NB4 (cell line): Measurements from ENCODE around the gene PKDCC.

Experiments
- DNase-seq: peaks from one replicate; pipeline ENCODE4 v3.0.0; 2010; ENCODE audit warnings: low read depth
- H3K4me3 ChIP-seq: one replicate; pipeline ENCODE4 v1.5.1; 2011; ENCODE audit warnings: mild to moderate bottlenecking, low read depth, low read length, moderate library complexity
- CTCF ChIP-seq: IDR thresholded peaks from one replicate; pipeline ENCODE4 v1.5.1; 2012; ENCODE audit warnings: low read depth, low read length
- MAX ChIP-seq: IDR thresholded peaks from 2 replicates; pipeline ENCODE4 v1.6.1; 2011; ENCODE audit warnings: low read depth, low read length
- MYC ChIP-seq: IDR thresholded peaks from 2 replicates; pipeline ENCODE4 v1.6.1; 2011; ENCODE audit warnings: low read depth, low read length
- POLR2A ChIP-seq: IDR thresholded peaks from 2 replicates; pipeline ENCODE4 v1.6.1; 2011; ENCODE audit warnings: mild to moderate bottlenecking; ENCODE audit not compliant: insufficient read length; ENCODE audit errors: extremely low read depth

Gene PKDCC

GRCh38 chr2:42047488-42048298, at the start of gene PKDCC:
Gene PKDCC (plus strand): TSS chr2:42048021. CDS start chr2:42048200, 179 bp downstream.
- DNase-seq: peak; percentile 69
- no peak within 1 kb of the TSS for H3K4me3 ChIP-seq
- TF ChIP-seq CTCF (no peak), MAX (no peak), MYC (no peak), POLR2A (no peak)

GRCh38 chr2:41998186-41999127, 49.4 kb upstream of the PKDCC start:
- TF ChIP-seq MAX (no peak), POLR2A (no peak), CTCF (no peak), MYC (no peak)
- H3K4me3 ChIP-seq: no peak overlapping the region
- DNase-seq: no peak

- TF ChIP-seq CTCF (no peak), MAX (no peak), POLR2A (no peak), MYC (no peak)
- no peak for DNase-seq
- H3K4me3 ChIP-seq: no peak overlapping the region
Measured at GRCh38 chr2:41999128-41999480, 48.7 kb upstream of the PKDCC start.

GRCh38 chr2:41999592-42000281, 48.1 kb upstream of the PKDCC start:
- TF ChIP-seq CTCF (no peak), MAX (no peak), POLR2A (no peak), MYC (no peak)
- no peak for DNase-seq
- H3K4me3 ChIP-seq: no peak overlapping the region

GRCh38 chr2:42001711-42002201, 46.1 kb upstream of the PKDCC start:
- no peak for DNase-seq
- TF ChIP-seq CTCF: no peak
- no peak for TF ChIP-seq POLR2A
- TF ChIP-seq MYC: no peak
- TF ChIP-seq MAX: no peak
- no peak overlapping the region for H3K4me3 ChIP-seq
